ENCODE results near the gene KANSL3.
"Not testable (repeated sequence)": the region's sequence is repeated elsewhere in the genome, so short reads cannot be mapped to it uniquely, and the experiment has no call there.

KANSL3 gene

GRCh38 chr2:96602330-96602823 lies 35.7 kb downstream of the KANSL3 start:
- no peak for DNase-seq

GRCh38 chr2:96601382-96602292 lies 36.5 kb downstream of the KANSL3 start:
- no peak for DNase-seq

GRCh38 chr2:96599941-96600340 lies 38.2 kb downstream of the KANSL3 start:
- no peak for DNase-seq

GRCh38 chr2:96596596-96596995 lies 41.5 kb downstream of the KANSL3 start:
- no peak for DNase-seq

- DNase-seq = no peak
These were observed 43.4 kb downstream of the KANSL3 start for GRCh38 chr2:96594691-96595152.

- DNase-seq = no peak
These were observed 43.8 kb downstream of the KANSL3 start for GRCh38 chr2:96594282-96594681.

GRCh38 chr2:96591494-96591893 lies 46.6 kb downstream of the KANSL3 start:
- DNase-seq = no peak

GRCh38 chr2:96591054-96591453 lies 47.1 kb downstream of the KANSL3 start:
- no peak for DNase-seq

- no peak for DNase-seq
These were observed 50.3 kb downstream of the KANSL3 start for GRCh38 chr2:96587843-96588242.

- DNase-seq = no peak
These were observed 54.1 kb downstream of the KANSL3 start for GRCh38 chr2:96584017-96584416.

GRCh38 chr2:96580771-96581170 lies 57.3 kb downstream of the KANSL3 start:
- no peak for DNase-seq

GRCh38 chr2:96579422-96579821 lies 58.7 kb downstream of the KANSL3 start:
- DNase-seq = no peak

GRCh38 chr2:96578731-96579130 lies 59.4 kb downstream of the KANSL3 start:
- no peak for DNase-seq

- DNase-seq = no peak
These were observed 60.6 kb downstream of the KANSL3 start for GRCh38 chr2:96577501-96577900.

GRCh38 chr2:96575785-96576456 lies 62.2 kb downstream of the KANSL3 start:
- no peak for DNase-seq

- no peak for DNase-seq
These were observed 63.7 kb downstream of the KANSL3 start for GRCh38 chr2:96574364-96574763.

GRCh38 chr2:96568094-96568493 lies 70.0 kb downstream of the KANSL3 start:
- DNase-seq = no peak

- DNase-seq = no peak
These were observed 73.0 kb downstream of the KANSL3 start for GRCh38 chr2:96565111-96565510.

GRCh38 chr2:96564563-96564962 lies 73.5 kb downstream of the KANSL3 start:
- no peak for DNase-seq

- no peak for DNase-seq
These were observed 74.1 kb downstream of the KANSL3 start for GRCh38 chr2:96564026-96564425.

GRCh38 chr2:96558485-96558884 lies 79.6 kb downstream of the KANSL3 start:
- no peak for DNase-seq

GRCh38 chr2:96558061-96558460 lies 80.1 kb downstream of the KANSL3 start:
- no peak for DNase-seq

GRCh38 chr2:96557421-96557820 lies 80.7 kb downstream of the KANSL3 start:
- DNase-seq = not testable (repeated sequence)
